ENCODE data around the gene ASCL3.
A peak's percentile ranks its signal among the peaks of the same experiment; 100 is the strongest.

ASCL3 gene

GRCh38 chr11:8971924-8972316 lies 29.1 kb upstream of the ASCL3 start:
- Histone ChIP-seq H3K36me3 (ENCODE audit: control insufficient read depth, insufficient read depth, low read length) (no peaks in the 10 kb centered on the region), H3K27ac (ENCODE audit: insufficient read depth, low read depth, low read length, poor library complexity, severe bottlenecking) (no peak overlapping the region), H3K4me1 (ENCODE audit: control insufficient read depth, insufficient read depth, low read length) (no peaks in the 10 kb centered on the region), H3K9me3 (ENCODE audit: control insufficient read depth, low read length) (no peaks in the 10 kb centered on the region), H3K4me3 (ENCODE audit: insufficient read depth, low read depth, low read length) (no peak overlapping the region), H3K27me3 (ENCODE audit: control insufficient read depth, insufficient read depth, low read length, poor library complexity, severe bottlenecking) (no peaks in the 10 kb centered on the region)
- 85 to 86% methylated on average over 1 of the region's 1 CpG for WGBS, 2 experiments

GRCh38 chr11:8971196-8971923 lies 28.5 kb upstream of the ASCL3 start:
- Histone ChIP-seq H3K36me3 (ENCODE audit: control insufficient read depth, insufficient read depth, low read length) (no peaks in the 10 kb centered on the region), H3K4me1 (ENCODE audit: control insufficient read depth, insufficient read depth, low read length) (no peaks in the 10 kb centered on the region), H3K4me3 (ENCODE audit: insufficient read depth, low read depth, low read length) (no peak overlapping the region), H3K9me3 (ENCODE audit: control insufficient read depth, low read length) (no peaks in the 10 kb centered on the region), H3K27ac (ENCODE audit: insufficient read depth, low read depth, low read length, poor library complexity, severe bottlenecking) (no peak overlapping the region), H3K27me3 (ENCODE audit: control insufficient read depth, insufficient read depth, low read length, poor library complexity, severe bottlenecking) (no peaks in the 10 kb centered on the region)
- WGBS, 2 experiments, result 98% methylated on average over 1 of the region's 2 CpGs

DNA sequence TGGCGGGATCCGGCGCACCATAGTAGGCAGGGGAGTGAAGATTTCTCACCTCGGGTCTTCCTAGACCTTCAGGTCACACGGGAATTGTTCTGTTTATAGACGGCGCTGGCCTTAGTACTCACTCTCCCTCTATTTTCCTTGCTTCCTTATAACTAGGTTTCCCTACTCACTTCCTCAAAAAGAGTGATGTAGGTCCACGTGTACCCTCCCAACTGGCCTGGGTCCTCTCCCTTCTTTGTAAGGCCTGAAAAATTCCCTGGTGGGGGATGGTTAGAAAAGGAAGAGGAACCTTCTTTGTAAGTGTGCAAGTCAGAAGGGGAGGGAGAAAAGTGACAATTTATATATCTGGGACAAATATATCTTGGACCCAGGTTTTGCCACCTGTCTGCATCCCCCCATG lies 24.4 kb upstream of the ASCL3 start:
- Histone ChIP-seq H3K27me3 (ENCODE audit: control insufficient read depth, insufficient read depth, low read length, poor library complexity, severe bottlenecking) (no peaks in the 10 kb centered on the region), H3K4me3 (ENCODE audit: insufficient read depth, low read depth, low read length) (no peak overlapping the region), H3K9me3 (ENCODE audit: control insufficient read depth, low read length) (no peaks in the 10 kb centered on the region), H3K27ac (ENCODE audit: insufficient read depth, low read depth, low read length, poor library complexity, severe bottlenecking) (no peak overlapping the region), H3K36me3 (ENCODE audit: control insufficient read depth, insufficient read depth, low read length) (no peaks in the 10 kb centered on the region), H3K4me1 (ENCODE audit: control insufficient read depth, insufficient read depth, low read length) (peaks cover 4% of the 10 kb centered on the region)
- 92 to 94% methylated on average over 8 of the region's 8 CpGs for WGBS, 2 experiments

- H3K27me3 ChIP-seq (ENCODE audit: control insufficient read depth, insufficient read depth, low read length, poor library complexity, severe bottlenecking), result no peaks in the 10 kb centered on the region
- no peaks in the 10 kb centered on the region for H3K36me3 ChIP-seq (ENCODE audit: control insufficient read depth, insufficient read depth, low read length)
- H3K9me3 ChIP-seq (ENCODE audit: control insufficient read depth, low read length), result no peaks in the 10 kb centered on the region
- H3K4me1 ChIP-seq (ENCODE audit: control insufficient read depth, insufficient read depth, low read length), result peaks cover 4% of the 10 kb centered on the region
- H3K27ac ChIP-seq (ENCODE audit: insufficient read depth, low read depth, low read length, poor library complexity, severe bottlenecking), result peak within 1 kb of the TSS; percentile 85
- 1% methylated on average over 67 of the region's 67 CpGs for WGBS, 2 experiments
- peak within 1 kb of the TSS; percentile 75 for H3K4me3 ChIP-seq (ENCODE audit: insufficient read depth, low read depth, low read length)
These were observed 21.8 kb upstream of the ASCL3 start, which contains the start of gene TMEM9B for GRCh38 chr11:8964324-8965320. TSS of gene TMEM9B (minus strand) at chr11:8964442. CDS start at chr11:8964313, 129 bp downstream.

DNA sequence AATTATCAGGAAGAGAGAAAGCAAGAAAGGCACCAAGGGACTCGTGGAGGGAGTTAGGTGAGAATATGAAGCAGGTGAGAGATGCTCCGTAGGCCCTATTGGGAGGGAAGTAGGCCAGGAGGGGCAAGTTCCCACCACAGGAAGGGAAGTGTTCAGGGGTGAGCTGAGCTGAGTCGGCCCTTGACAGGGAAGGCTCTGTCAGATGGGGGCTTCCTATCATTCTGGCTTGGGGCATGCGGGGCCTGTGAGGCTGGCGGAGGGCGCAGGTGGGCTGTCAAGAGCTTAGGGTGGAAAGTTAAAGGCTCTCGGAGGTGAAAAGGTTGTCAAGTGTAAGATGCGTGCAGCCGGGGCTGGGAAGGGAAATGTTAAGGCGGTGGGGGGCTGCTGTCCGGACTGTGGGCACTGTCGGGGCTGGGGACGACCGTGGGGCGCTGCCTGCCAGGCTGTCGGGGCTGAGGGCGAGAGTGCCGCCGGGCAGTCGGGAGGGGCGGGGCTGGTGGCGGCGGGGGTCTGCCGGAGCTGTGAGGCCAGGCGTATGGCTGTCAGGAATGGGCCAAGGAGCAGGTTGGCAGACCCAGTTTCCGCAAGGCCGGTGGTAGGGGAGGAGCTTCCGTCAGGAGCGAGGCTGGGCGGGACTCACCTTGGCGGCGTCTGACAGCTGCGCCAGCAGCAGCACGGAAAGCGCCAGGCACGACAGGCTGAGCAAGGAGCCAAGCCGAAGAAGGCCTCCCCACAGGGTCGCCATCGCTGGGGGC lies 20.9 kb upstream of the ASCL3 start:
- Histone ChIP-seq H3K27me3 (ENCODE audit: control insufficient read depth, insufficient read depth, low read length, poor library complexity, severe bottlenecking) (no peaks in the 10 kb centered on the region), H3K4me1 (ENCODE audit: control insufficient read depth, insufficient read depth, low read length) (peaks cover 4% of the 10 kb centered on the region), H3K27ac (ENCODE audit: insufficient read depth, low read depth, low read length, poor library complexity, severe bottlenecking) (peak overlapping the region; percentile 85), H3K4me3 (ENCODE audit: insufficient read depth, low read depth, low read length) (peak overlapping the region; percentile 75), H3K36me3 (ENCODE audit: control insufficient read depth, insufficient read depth, low read length) (no peaks in the 10 kb centered on the region), H3K9me3 (ENCODE audit: control insufficient read depth, low read length) (no peaks in the 10 kb centered on the region)
- 5 to 6% methylated on average over 39 of the region's 39 CpGs for WGBS, 2 experiments

DNA sequence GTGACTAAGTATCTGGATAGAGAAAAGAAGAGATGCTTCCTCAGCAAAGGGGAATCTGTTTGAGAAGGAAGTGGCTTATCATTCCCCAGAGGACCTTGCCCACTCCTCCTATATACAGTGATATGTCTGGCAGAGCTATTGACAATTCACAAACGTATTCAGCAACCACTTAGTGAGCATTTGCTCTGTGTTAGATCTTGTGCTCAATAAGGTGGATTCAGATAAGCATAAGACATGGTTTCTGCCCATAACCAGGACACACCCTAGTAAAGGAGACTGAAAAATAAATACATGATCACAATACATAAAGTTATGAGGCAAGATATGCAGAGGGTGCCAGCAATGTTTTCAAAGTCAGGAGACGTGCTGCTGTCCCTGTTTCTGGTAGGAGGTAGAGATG lies 20.0 kb upstream of the ASCL3 start:
- 85% methylated on average over 2 of the region's 2 CpGs; no CpG with 5 or more reads in 1 of the 2 experiments for WGBS, 2 experiments
- no peaks in the 10 kb centered on the region for H3K36me3 ChIP-seq (ENCODE audit: control insufficient read depth, insufficient read depth, low read length)

GRCh38 chr11:8961401-8961800 lies 18.6 kb upstream of the ASCL3 start:
- Histone ChIP-seq H3K4me3 (ENCODE audit: insufficient read depth, low read depth, low read length) (no peak overlapping the region), H3K27ac (ENCODE audit: insufficient read depth, low read depth, low read length, poor library complexity, severe bottlenecking) (no peak overlapping the region), H3K4me1 (ENCODE audit: control insufficient read depth, insufficient read depth, low read length) (peaks cover 4% of the 10 kb centered on the region)

More for the DNA sequence above, 20.0 kb upstream of the ASCL3 start:
- peaks cover 4% of the 10 kb centered on the region for H3K4me1 ChIP-seq (ENCODE audit: control insufficient read depth, insufficient read depth, low read length)
- H3K4me3 ChIP-seq (ENCODE audit: insufficient read depth, low read depth, low read length), result no peak overlapping the region
- no peak overlapping the region for H3K27ac ChIP-seq (ENCODE audit: insufficient read depth, low read depth, low read length, poor library complexity, severe bottlenecking)
- no peaks in the 10 kb centered on the region for H3K9me3 ChIP-seq (ENCODE audit: control insufficient read depth, low read length)
- no peaks in the 10 kb centered on the region for H3K27me3 ChIP-seq (ENCODE audit: control insufficient read depth, insufficient read depth, low read length, poor library complexity, severe bottlenecking)

DNA sequence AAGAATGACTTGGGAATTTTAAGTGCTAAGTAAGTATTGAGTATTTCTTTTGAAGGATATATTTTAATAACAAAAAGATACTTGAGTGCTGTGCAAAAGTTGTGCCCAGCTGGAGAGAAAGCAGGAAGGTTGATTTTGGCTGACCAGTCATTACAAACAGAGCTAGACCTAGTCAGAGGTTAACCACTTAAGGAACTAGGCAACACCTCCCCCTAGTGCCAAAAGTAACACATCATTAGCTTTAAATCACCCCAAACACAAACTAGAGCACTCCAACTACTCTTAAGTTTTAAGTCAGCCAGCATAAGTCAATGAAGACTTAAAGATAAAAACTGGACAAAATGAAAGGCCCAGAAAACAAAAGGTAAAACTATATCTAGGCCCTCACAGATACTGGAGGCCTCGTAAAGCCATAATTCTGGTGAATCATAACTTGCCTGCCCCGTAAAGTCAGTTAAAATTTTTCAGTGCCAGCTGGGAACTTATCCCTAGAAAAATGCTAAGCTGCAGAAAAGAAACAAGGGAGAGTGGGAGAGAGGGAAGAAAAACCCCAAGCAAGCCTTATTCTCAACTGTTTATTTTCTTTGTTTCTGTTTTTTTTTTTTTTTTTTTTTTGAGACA lies 16.8 kb upstream of the ASCL3 start:
- H3K27me3 ChIP-seq (ENCODE audit: control insufficient read depth, insufficient read depth, low read length, poor library complexity, severe bottlenecking), result no peaks in the 10 kb centered on the region
- peaks cover 4% of the 10 kb centered on the region for H3K4me1 ChIP-seq (ENCODE audit: control insufficient read depth, insufficient read depth, low read length)
- WGBS, 2 experiments, result 32 to 35% methylated on average over 2 of the region's 2 CpGs
- no peak overlapping the region for H3K4me3 ChIP-seq (ENCODE audit: insufficient read depth, low read depth, low read length)
- no peak overlapping the region for H3K27ac ChIP-seq (ENCODE audit: insufficient read depth, low read depth, low read length, poor library complexity, severe bottlenecking)
- H3K36me3 ChIP-seq (ENCODE audit: control insufficient read depth, insufficient read depth, low read length), result no peaks in the 10 kb centered on the region
- H3K9me3 ChIP-seq (ENCODE audit: control insufficient read depth, low read length), result no peaks in the 10 kb centered on the region

More at GRCh38 chr11:8961401-8961800, 18.6 kb upstream of the ASCL3 start:
- no peaks in the 10 kb centered on the region for H3K36me3 ChIP-seq (ENCODE audit: control insufficient read depth, insufficient read depth, low read length)
- H3K9me3 ChIP-seq (ENCODE audit: control insufficient read depth, low read length), result no peaks in the 10 kb centered on the region
- H3K27me3 ChIP-seq (ENCODE audit: control insufficient read depth, insufficient read depth, low read length, poor library complexity, severe bottlenecking), result no peaks in the 10 kb centered on the region
- 91 to 94% methylated on average over 2 of the region's 2 CpGs for WGBS, 2 experiments

DNA sequence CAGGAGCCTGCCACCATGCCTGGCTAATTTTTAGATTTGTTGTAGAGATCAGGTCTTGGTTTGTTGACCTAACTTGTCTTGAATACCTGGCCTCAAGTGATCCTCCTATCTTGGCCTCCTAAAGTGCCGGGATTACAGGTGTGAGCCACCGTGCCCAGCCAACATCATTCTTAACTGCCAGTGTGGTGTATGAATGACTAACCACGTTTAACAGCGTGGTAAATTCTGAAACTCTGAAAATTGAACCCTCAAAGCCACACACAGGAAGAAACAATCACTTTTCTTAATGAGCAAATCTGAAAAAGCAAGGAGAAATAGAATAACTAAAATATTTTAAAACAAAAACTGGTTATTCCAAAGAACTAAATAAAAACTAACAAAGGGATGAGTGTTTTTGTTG lies 14.0 kb upstream of the ASCL3 start:
- no peak overlapping the region for H3K27ac ChIP-seq (ENCODE audit: insufficient read depth, low read depth, low read length, poor library complexity, severe bottlenecking)
- no peaks in the 10 kb centered on the region for H3K27me3 ChIP-seq (ENCODE audit: control insufficient read depth, insufficient read depth, low read length, poor library complexity, severe bottlenecking)
- H3K36me3 ChIP-seq (ENCODE audit: control insufficient read depth, insufficient read depth, low read length), result no peaks in the 10 kb centered on the region
- no peaks in the 10 kb centered on the region for H3K4me1 ChIP-seq (ENCODE audit: control insufficient read depth, insufficient read depth, low read length)
- WGBS, 2 experiments, result 93 to 97% methylated on average over 4 of the region's 4 CpGs
- no peak overlapping the region for H3K4me3 ChIP-seq (ENCODE audit: insufficient read depth, low read depth, low read length)
- H3K9me3 ChIP-seq (ENCODE audit: control insufficient read depth, low read length), result no peaks in the 10 kb centered on the region

Measured in ectodermal cell (in vitro differentiated cells).